PC-3 (cell line): ENCODE results near the gene BACE1. TPM values are rescaled to one million over a fixed set of nuclear protein-coding genes. Genes with fewer than 3 reads are reported as not detected.
"Not testable (repeated sequence)": the region's sequence is repeated elsewhere in the genome, so short reads cannot be mapped to it uniquely, and the experiment has no call there.

Experiments used
- ATAC-seq: fragments of 200-7000 bp; cut with Tn5 transposase; 2 replicates; pipeline ENCODE4 v1.9.1; 2020; ENCODE audit warnings: mild to moderate bottlenecking, moderate library complexity
- BruUV-seq: library from RNA; stranded (reverse); fragments of 400-500 nt; replicated peaks from 2 replicates; lab custom pipeline; 2021; lab: Mats Ljungman, UMichigan
- CTCF ChIA-PET: fragments of 300-600 bp; sonication (Branson Sonifier 250); formaldehyde crosslinking; loops from one replicate; lab custom pipeline; 2022; ENCODE audit warnings: antibody characterized with exemption; lab: Charles Lee
- POLR2A ChIA-PET: fragments of 300-600 bp; sonication (Branson Sonifier 250); formaldehyde crosslinking; loops from one replicate; lab custom pipeline; 2022; ENCODE audit warnings: antibody characterized with exemption; ENCODE audit not compliant: unreplicated experiment; lab: Charles Lee
- DNase-seq: peaks from one replicate; pipeline ENCODE4 v3.0.0-alpha.2; 2015
- H2AFZ ChIP-seq: fragments of 300-600 bp; sonication (generic); 2 replicates; pipeline ENCODE4 v1.6.0; 2016; ENCODE audit warnings: antibody characterized with exemption, low read length
- H3F3A ChIP-seq: fragments of 300-600 bp; sonication (generic); one replicate; pipeline ENCODE4 v1.6.0; 2017; ENCODE audit warnings: antibody characterized with exemption, low read length, control low read depth, mild to moderate bottlenecking; ENCODE audit not compliant: unreplicated experiment
- H3K27ac ChIP-seq: fragments of 300-600 bp; sonication (generic); 2 replicates; pipeline ENCODE4 v1.5.1; 2016; ENCODE audit warnings: mild to moderate bottlenecking, low read length
- H3K27me3 ChIP-seq: fragments of 300-600 bp; sonication (generic); 2 replicates; pipeline ENCODE4 v1.6.1; 2016; ENCODE audit warnings: low read length, mixed read lengths
- H3K36me3 ChIP-seq: fragments of 300-600 bp; sonication (generic); 2 replicates; pipeline ENCODE4 v1.6.1; 2016; ENCODE audit warnings: low read depth, mixed run types, low read length, mixed read lengths
- H3K4me1 ChIP-seq: fragments of 300-600 bp; sonication (generic); 2 replicates; pipeline ENCODE4 v1.5.1; 2016; ENCODE audit warnings: low read length; ENCODE audit not compliant: insufficient read depth
- H3K4me2 ChIP-seq: fragments of 300-600 bp; sonication (generic); 2 replicates; pipeline ENCODE4 v1.6.0; 2016; ENCODE audit warnings: low read length
- H3K4me3 ChIP-seq: fragments of 300-600 bp; sonication (generic); 2 replicates; pipeline ENCODE4 v1.5.1; 2016; ENCODE audit warnings: mild to moderate bottlenecking, low read length, mixed read lengths
- H3K79me2 ChIP-seq: fragments of 300-600 bp; sonication (generic); 2 replicates; pipeline ENCODE4 v1.6.1; 2017; ENCODE audit warnings: low read length, mixed read lengths
- H3K9ac ChIP-seq: fragments of 300-600 bp; sonication (generic); 2 replicates; pipeline ENCODE4 v1.6.0; 2016; ENCODE audit warnings: mild to moderate bottlenecking, low read length
- H3K9me2 ChIP-seq: fragments of 300-600 bp; sonication (generic); replicated peaks from 2 replicates; pipeline ENCODE4 v1.6.1; 2016; ENCODE audit warnings: mixed run types, low read length, mixed read lengths
- H3K9me3 ChIP-seq: fragments of 300-600 bp; sonication (generic); 2 replicates; pipeline ENCODE4 v1.6.1; 2016; ENCODE audit warnings: low read length, mixed read lengths
- H4K20me1 ChIP-seq: fragments of 300-600 bp; sonication (generic); 2 replicates; pipeline ENCODE4 v1.6.1; 2016; ENCODE audit warnings: low read length, mixed read lengths
- CTCF ChIP-seq: fragments of 300-600 bp; sonication (generic); conservative IDR thresholded peaks from 2 replicates; pipeline ENCODE4 v1.5.1; 2017; ENCODE audit warnings: antibody characterized with exemption, low read depth, mild to moderate bottlenecking, low read length
- EZH2 ChIP-seq: fragments of 300-600 bp; sonication (generic); IDR thresholded peaks from one replicate; pipeline ENCODE4 v1.6.1; 2017; ENCODE audit warnings: antibody characterized with exemption, mild to moderate bottlenecking, low read length; ENCODE audit not compliant: unreplicated experiment
- EZH2phosphoT487 ChIP-seq: fragments of 300-600 bp; sonication (generic); IDR thresholded peaks from 2 replicates; pipeline ENCODE4 v1.6.1; 2018; ENCODE audit warnings: mild to moderate bottlenecking, antibody characterized with exemption, low read length, borderline replicate concordance
- intact Hi-C: fragments of 100-400 bp; cut with micrococcal nuclease; formaldehyde crosslinking; loops from 2 replicates; pipeline ENCODE4 v1.9.0; 2023
- total RNA-seq: library from RNA; depleted of rRNA; stranded (reverse); fragments of >200 nt; gene quantifications from 2 replicates; pipeline ENCODE4 v1.2.3, GENCODE V29; 2014

Gene BACE1
- total RNA-seq, 1 experiment from 2014 or later: 16.8 TPM

- 0 out of 2 replicates have a peak, but pooled peaks cover 4% of the 10 kb centered on the region for H3K9me3 ChIP-seq
- POLR2A ChIA-PET: no interaction called here
Measured at GRCh38 chr11:117273550-117274289, 42.3 kb downstream of the BACE1 start.

GRCh38 chr11:117272175-117272574 lies 43.9 kb downstream of the BACE1 start:
- BruUV-seq, CTCF ChIA-PET, H3K27me3 ChIP-seq, H3F3A ChIP-seq, ATAC-seq, H3K9ac ChIP-seq, H3K9me3 ChIP-seq, H3K4me3 ChIP-seq, H3K4me2 ChIP-seq, POLR2A ChIA-PET, H3K9me2 ChIP-seq, H4K20me1 ChIP-seq, H3K4me1 ChIP-seq, DNase-seq, H2AFZ ChIP-seq, H3K79me2 ChIP-seq, H3K27ac ChIP-seq, intact Hi-C loops: not testable (repeated sequence)
- H3K36me3 ChIP-seq: peaks cover 12% of the 10 kb centered on the region; the same call in 1 of the 2 replicates

More at GRCh38 chr11:117273550-117274289, 42.3 kb downstream of the BACE1 start:
- CTCF ChIA-PET: no interaction called here
- no peaks in the 10 kb centered on the region for H4K20me1 ChIP-seq
- ATAC-seq (no peak), DNase-seq (no peak)
- TF ChIP-seq EZH2 (no peak), EZH2phosphoT487 (no peak), CTCF (no peak)
- H3K4me1 ChIP-seq: no peaks in the 10 kb centered on the region
- H3K27me3 ChIP-seq: no peaks in the 10 kb centered on the region
- no peaks in the 10 kb centered on the region for H3K9me2 ChIP-seq
- H3K36me3 ChIP-seq: peaks cover 12% of the 10 kb centered on the region; the same call in 1 of the 2 replicates
- intact Hi-C loops: no loop called here
- no peak overlapping the region for H3K27ac ChIP-seq
- H3K9ac ChIP-seq: no peak overlapping the region
- H3K4me2 ChIP-seq: no peak overlapping the region
- no peak overlapping the region for H2AFZ ChIP-seq
- no peak overlapping the region for H3K4me3 ChIP-seq
- no peaks in the 10 kb centered on the region for H3F3A ChIP-seq
- H3K79me2 ChIP-seq: no peaks in the 10 kb centered on the region
- BruUV-seq: no TSS peak

- H3K9me3 ChIP-seq: 0 out of 2 replicates have a peak, but pooled peaks cover 4% of the 10 kb centered on the region
- ATAC-seq (no peak), DNase-seq (no peak)
- no peak overlapping the region for H2AFZ ChIP-seq
- no peaks in the 10 kb centered on the region for H3K9me2 ChIP-seq
- no peaks in the 10 kb centered on the region for H3K4me1 ChIP-seq
- H3K36me3 ChIP-seq: peaks cover 14% of the 10 kb centered on the region; the same call in 1 of the 2 replicates
- BruUV-seq: no TSS peak
- no peak overlapping the region for H3K4me3 ChIP-seq
- POLR2A ChIA-PET: no interaction called here
- H4K20me1 ChIP-seq: no peaks in the 10 kb centered on the region
- no peaks in the 10 kb centered on the region for H3K79me2 ChIP-seq
- TF ChIP-seq CTCF (no peak), EZH2 (no peak), EZH2phosphoT487 (no peak)
- CTCF ChIA-PET: no interaction called here
- intact Hi-C loops: no loop called here
- H3F3A ChIP-seq: no peaks in the 10 kb centered on the region
- H3K9ac ChIP-seq: no peak overlapping the region
- no peak overlapping the region for H3K27ac ChIP-seq
- no peaks in the 10 kb centered on the region for H3K27me3 ChIP-seq
- H3K4me2 ChIP-seq: no peak overlapping the region
Measured at GRCh38 chr11:117271208-117271607, 44.8 kb downstream of the BACE1 start.
